ENCODE results near the gene SESTD1. TPM values are rescaled to one million over a fixed set of nuclear protein-coding genes. Genes with fewer than 3 reads are reported as not detected.

The SESTD1 gene
- polyA plus RNA-seq, 2 of the 4 experiments (the other 2 are of a cell fraction), result 12.6 to 26.0 TPM

DNA sequence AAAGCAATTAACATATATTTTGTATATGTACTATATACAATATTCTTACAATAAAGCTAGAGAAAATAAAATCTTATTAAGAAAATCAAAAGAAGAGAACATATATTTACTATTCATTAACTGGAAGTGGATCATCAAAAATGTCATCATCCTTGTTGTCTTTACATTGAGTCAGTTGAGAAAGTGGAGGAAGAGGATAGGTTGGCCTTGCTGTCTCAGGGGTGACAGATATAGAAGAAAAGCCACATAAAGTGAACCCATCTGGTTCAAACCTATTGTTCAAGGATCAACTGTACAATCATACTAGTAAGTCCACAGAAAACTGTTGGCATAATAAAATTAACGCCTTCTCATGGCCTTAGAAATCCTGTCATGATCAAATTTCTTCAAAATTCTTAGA lies 26.6 kb downstream of the SESTD1 start:
- CTCF ChIA-PET, result no interaction called here
- POLR2A ChIA-PET, result no interaction called here
- H3K4me3 ChIP-seq, result no peak overlapping the region
- 97% methylated on average over 1 of the region's 1 CpG for WGBS (ENCODE audit: missing lambda C conversion rate)
- H3K4me2 ChIP-seq, result peak overlapping the region; percentile 62
- H3K4me1 ChIP-seq, result peaks cover 41% of the 10 kb centered on the region
- 0 out of 6 replicates have a peak overlapping the region, but pooled peaks of 1 of the 2 experiments have one; percentile 35 for H3K27ac ChIP-seq
- no peak for TF ChIP-seq GATA3 (IDR thresholded peaks at IDR 0.05; ENCODE audit: borderline replicate concordance)
- TF ChIP-seq RFX5 (IDR thresholded peaks at IDR 0.05), result no peak
- TF ChIP-seq HMGXB4 (CRISPR knock-in tag; IDR thresholded peaks at IDR 0.05; ENCODE audit: borderline replicate concordance), result no peak
- TF ChIP-seq HOXB5 (CRISPR knock-in tag; IDR thresholded peaks at IDR 0.05), result no peak
- TF ChIP-seq ATOH8 (CRISPR knock-in tag; IDR thresholded peaks at IDR 0.05; ENCODE audit: low read depth), result no peak
- FAIRE-seq (no peak), ATAC-seq (no peak), DNase-seq (ENCODE audit: low read depth in 1 of 2, low spot score in 1 of 2) (no peak)
- no peaks in the 10 kb centered on the region for H3K9me3 ChIP-seq

DNA sequence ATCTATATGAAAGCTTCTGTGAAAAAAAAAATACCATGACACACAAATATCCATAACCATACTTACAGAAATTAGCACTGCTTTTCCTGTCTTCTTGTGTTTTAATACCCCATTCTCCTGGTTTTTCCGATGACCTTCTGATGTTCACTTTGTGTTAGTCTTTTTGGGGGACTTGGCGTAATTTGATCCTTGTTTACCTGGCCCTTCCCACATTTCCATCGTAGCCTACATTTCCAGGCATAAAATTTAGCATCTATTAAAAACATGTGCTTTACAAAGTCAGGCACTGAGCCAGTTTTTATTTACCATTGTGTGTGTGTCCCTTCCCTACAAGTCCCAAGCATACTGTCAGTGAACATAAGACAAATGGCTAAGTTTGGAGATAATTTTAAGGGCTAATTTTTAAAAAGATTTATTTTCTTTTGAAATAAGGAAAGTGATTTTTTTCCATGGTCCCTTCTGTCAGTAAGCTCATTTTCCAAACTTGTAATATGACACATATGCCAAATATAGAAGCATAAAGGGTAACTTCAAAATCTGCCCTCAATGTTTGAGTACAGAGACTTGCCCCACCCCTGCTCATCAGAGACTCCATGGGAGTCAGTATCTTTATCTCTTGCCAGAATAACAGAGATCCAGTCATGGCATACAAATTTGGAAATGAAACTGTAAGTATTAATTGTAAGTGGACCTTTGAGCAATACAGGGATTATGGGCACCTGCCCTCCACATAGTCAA lies 27.3 kb downstream of the SESTD1 start:
- Histone ChIP-seq H3K27ac (0 out of 6 replicates have a peak overlapping the region, but pooled peaks of 1 of the 2 experiments have one; percentile 35), H3K4me3 (no peak overlapping the region), H3K4me2 (peak overlapping the region; percentile 62), H3K9me3 (no peaks in the 10 kb centered on the region), H3K4me1 (peaks cover 41% of the 10 kb centered on the region)
- CTCF ChIA-PET, result no interaction called here
- POLR2A ChIA-PET, result no interaction called here
- FAIRE-seq (no peak), DNase-seq (ENCODE audit: low read depth in 1 of 2, low spot score in 1 of 2) (no peak), ATAC-seq (no peak)
- TF ChIP-seq HMGXB4 (CRISPR knock-in tag; IDR thresholded peaks at IDR 0.05; ENCODE audit: borderline replicate concordance), result no peak
- no peak for TF ChIP-seq JUN (IDR thresholded peaks at IDR 0.05)
- TF ChIP-seq, protein P1, sequence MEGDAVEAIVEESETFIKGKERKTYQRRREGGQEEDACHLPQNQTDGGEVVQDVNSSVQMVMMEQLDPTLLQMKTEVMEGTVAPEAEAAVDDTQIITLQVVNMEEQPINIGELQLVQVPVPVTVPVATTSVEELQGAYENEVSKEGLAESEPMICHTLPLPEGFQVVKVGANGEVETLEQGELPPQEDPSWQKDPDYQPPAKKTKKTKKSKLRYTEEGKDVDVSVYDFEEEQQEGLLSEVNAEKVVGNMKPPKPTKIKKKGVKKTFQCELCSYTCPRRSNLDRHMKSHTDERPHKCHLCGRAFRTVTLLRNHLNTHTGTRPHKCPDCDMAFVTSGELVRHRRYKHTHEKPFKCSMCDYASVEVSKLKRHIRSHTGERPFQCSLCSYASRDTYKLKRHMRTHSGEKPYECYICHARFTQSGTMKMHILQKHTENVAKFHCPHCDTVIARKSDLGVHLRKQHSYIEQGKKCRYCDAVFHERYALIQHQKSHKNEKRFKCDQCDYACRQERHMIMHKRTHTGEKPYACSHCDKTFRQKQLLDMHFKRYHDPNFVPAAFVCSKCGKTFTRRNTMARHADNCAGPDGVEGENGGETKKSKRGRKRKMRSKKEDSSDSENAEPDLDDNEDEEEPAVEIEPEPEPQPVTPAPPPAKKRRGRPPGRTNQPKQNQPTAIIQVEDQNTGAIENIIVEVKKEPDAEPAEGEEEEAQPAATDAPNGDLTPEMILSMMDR (IDR thresholded peaks at IDR 0.05), result no peak
- TF ChIP-seq, protein P2, sequence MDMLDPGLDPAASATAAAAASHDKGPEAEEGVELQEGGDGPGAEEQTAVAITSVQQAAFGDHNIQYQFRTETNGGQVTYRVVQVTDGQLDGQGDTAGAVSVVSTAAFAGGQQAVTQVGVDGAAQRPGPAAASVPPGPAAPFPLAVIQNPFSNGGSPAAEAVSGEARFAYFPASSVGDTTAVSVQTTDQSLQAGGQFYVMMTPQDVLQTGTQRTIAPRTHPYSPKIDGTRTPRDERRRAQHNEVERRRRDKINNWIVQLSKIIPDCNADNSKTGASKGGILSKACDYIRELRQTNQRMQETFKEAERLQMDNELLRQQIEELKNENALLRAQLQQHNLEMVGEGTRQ (IDR thresholded peaks at IDR 0.05), result no peak
- no peak for TF ChIP-seq MAZ (IDR thresholded peaks at IDR 0.05; ENCODE audit: borderline replicate concordance, low read depth, low read length)
- no peak for TF ChIP-seq SREBF2 (IDR thresholded peaks at IDR 0.05)
- TF ChIP-seq JUNB (IDR thresholded peaks at IDR 0.05), result no peak
- no peak for TF ChIP-seq EHF (CRISPR knock-in tag; IDR thresholded peaks at IDR 0.05)
- no peak for TF ChIP-seq PBX3 (IDR thresholded peaks at IDR 0.05)
- TF ChIP-seq ZC3H11A (IDR thresholded peaks at IDR 0.05), result no peak
- TF ChIP-seq CHD4 (IDR thresholded peaks at IDR 0.05; ENCODE audit: borderline replicate concordance), result no peak
- TF ChIP-seq, protein P3, sequence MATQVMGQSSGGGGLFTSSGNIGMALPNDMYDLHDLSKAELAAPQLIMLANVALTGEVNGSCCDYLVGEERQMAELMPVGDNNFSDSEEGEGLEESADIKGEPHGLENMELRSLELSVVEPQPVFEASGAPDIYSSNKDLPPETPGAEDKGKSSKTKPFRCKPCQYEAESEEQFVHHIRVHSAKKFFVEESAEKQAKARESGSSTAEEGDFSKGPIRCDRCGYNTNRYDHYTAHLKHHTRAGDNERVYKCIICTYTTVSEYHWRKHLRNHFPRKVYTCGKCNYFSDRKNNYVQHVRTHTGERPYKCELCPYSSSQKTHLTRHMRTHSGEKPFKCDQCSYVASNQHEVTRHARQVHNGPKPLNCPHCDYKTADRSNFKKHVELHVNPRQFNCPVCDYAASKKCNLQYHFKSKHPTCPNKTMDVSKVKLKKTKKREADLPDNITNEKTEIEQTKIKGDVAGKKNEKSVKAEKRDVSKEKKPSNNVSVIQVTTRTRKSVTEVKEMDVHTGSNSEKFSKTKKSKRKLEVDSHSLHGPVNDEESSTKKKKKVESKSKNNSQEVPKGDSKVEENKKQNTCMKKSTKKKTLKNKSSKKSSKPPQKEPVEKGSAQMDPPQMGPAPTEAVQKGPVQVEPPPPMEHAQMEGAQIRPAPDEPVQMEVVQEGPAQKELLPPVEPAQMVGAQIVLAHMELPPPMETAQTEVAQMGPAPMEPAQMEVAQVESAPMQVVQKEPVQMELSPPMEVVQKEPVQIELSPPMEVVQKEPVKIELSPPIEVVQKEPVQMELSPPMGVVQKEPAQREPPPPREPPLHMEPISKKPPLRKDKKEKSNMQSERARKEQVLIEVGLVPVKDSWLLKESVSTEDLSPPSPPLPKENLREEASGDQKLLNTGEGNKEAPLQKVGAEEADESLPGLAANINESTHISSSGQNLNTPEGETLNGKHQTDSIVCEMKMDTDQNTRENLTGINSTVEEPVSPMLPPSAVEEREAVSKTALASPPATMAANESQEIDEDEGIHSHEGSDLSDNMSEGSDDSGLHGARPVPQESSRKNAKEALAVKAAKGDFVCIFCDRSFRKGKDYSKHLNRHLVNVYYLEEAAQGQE (IDR thresholded peaks at IDR 0.05), result no peak
- TF ChIP-seq POLR2AphosphoS2 (conservative IDR thresholded peaks at IDR 0.05; ENCODE audit: low read length), result no peak
- TF ChIP-seq EP300 (IDR thresholded peaks at IDR 0.05), result no peak
- TF ChIP-seq FOSB (CRISPR knock-in tag; IDR thresholded peaks at IDR 0.05), result no peak
- TF ChIP-seq ZSCAN20 (CRISPR knock-in tag; IDR thresholded peaks at IDR 0.05), result no peak
- 68% methylated on average over 3 of the region's 3 CpGs for WGBS (ENCODE audit: missing lambda C conversion rate)
